ENCODE measurements around the gene MOK.

The MOK gene

DNA sequence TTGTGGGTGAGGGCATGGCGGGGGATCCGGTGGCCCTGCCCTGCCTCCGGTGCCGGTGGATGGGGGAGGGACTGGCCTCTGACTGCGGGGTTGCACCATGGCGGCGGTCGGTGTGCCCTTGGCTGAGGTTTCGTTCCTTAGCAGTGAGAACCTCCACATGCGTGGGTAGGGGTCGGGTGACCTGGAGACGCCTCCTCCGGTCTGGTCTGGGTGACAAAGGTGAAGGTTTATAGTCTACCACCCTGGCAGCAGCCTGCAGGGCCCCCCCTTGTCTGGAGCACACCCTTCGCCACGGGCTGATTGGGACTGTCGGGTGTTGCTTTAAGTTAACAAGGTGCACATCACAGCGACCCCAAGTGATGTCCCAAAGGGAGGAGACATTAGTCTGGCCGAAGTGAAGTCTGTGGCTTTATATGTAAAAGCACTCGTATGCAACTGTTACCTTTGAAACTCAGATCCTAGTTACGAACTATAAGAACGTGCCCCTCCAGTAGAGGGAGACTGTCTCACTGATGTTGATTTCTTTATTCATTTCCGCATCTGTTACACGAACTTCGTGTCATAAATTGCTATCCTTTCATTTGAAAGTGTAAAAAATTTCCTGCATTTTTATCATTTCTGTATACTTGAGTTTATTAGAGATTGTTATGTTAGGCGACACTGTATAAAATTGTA, 90.8 kb downstream of the MOK start:
- TF ChIP-seq, protein P1, sequence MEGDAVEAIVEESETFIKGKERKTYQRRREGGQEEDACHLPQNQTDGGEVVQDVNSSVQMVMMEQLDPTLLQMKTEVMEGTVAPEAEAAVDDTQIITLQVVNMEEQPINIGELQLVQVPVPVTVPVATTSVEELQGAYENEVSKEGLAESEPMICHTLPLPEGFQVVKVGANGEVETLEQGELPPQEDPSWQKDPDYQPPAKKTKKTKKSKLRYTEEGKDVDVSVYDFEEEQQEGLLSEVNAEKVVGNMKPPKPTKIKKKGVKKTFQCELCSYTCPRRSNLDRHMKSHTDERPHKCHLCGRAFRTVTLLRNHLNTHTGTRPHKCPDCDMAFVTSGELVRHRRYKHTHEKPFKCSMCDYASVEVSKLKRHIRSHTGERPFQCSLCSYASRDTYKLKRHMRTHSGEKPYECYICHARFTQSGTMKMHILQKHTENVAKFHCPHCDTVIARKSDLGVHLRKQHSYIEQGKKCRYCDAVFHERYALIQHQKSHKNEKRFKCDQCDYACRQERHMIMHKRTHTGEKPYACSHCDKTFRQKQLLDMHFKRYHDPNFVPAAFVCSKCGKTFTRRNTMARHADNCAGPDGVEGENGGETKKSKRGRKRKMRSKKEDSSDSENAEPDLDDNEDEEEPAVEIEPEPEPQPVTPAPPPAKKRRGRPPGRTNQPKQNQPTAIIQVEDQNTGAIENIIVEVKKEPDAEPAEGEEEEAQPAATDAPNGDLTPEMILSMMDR (IDR thresholded peaks at IDR 0.05) = no peak; the same call in 1 of the 2 replicates

DNA sequence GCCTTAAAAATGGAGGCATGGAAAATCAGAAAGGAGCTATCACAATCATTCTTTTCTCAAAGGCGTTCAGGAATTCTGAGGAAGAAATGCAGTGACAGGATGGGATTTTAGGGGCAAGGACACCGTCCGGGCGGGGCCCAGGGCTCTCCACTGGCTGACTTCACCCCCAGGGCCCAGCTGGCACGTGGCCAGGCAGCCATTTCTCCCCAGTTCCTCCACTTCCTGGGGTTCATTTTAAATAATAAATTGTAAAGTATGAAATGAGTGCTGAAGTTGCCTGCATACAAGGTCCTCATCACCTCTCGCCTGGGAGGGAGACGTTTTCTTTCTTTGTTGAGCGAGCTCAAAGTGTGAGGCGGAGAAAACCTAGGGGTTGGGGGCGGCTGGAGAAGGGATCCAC, 91.5 kb downstream of the MOK start:
- TF ChIP-seq, protein P1 (IDR thresholded peaks at IDR 0.05) = no peak

DNA sequence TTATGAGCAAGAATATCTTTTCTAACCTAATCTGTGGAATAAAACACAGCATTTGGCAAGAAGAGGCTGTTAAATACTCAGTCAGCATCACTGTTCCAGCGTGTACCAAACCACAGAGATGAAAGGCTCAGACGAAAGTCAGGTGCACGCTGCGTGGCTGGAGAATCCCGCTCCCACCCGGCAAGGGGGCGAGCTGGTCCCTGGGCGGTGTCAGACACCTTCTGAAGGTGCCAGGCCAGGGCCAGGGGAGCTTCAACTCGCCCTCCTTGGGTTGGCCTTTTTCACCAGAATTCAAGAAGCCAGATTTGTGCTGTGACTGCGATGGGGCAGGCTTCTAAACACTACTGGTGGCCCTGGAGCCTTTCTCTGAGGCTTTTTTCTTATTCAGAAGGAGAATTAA, 92.1 kb downstream of the MOK start:
- TF ChIP-seq, protein P1 (IDR thresholded peaks at IDR 0.05) = no peak

DNA sequence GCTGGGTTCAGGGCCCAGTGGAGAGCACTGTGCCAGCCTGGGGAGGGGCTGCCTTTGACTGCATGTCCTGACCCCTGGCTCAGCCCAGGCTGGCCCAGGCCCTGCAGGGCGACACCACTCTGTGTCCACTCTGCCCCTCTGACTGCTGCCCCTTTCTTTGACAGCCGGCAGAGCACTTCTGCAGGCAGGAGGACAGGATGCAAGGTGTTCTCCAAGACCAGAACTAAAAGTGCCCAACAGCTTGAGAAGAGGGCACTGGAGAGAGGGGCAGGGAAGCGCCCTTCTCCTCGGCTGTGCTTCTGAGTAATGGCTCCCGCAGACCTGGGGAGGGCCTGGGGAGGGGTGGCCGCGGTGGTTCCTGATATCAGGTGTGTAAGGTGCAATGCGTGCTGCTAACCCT, 92.6 kb downstream of the MOK start:
- TF ChIP-seq, protein P1 (IDR thresholded peaks at IDR 0.05) = no peak

- TF ChIP-seq, protein P1 (IDR thresholded peaks at IDR 0.05) = no peak
These were observed 93.7 kb downstream of the MOK start for GRCh38 chr14:102211240-102211639.

DNA sequence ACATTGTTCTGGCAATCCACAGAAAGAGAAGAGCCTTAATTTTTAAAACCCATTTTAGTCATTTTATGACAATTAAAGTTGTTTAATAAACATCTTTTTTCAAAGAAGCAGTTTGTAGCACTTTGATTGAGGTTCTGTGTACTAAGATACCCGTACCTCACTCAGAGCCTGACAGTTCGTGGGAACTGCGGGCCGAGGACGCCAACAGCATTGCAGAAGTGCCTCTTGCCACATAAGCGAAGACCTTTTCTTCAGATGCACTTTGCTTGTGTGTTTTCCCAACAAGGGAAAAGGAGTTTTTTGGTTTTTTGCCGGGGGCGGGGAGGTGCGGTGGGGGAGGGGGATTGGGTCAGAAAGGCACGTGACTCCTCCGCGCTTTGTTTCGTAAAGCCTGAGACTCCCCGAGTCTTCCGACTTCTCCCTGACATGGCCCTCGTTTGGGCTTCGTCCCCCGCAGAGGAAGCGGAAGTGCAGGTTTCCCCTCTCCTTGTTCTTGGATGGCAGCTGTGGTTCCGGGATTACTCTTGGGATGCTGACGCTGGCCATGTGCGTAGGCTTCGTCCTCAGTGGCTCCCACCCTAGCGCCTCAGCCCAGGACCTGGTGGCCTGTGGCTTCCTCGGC, 94.4 kb downstream of the MOK start:
- TF ChIP-seq, protein P1 (IDR thresholded peaks at IDR 0.05) = no peak

DNA sequence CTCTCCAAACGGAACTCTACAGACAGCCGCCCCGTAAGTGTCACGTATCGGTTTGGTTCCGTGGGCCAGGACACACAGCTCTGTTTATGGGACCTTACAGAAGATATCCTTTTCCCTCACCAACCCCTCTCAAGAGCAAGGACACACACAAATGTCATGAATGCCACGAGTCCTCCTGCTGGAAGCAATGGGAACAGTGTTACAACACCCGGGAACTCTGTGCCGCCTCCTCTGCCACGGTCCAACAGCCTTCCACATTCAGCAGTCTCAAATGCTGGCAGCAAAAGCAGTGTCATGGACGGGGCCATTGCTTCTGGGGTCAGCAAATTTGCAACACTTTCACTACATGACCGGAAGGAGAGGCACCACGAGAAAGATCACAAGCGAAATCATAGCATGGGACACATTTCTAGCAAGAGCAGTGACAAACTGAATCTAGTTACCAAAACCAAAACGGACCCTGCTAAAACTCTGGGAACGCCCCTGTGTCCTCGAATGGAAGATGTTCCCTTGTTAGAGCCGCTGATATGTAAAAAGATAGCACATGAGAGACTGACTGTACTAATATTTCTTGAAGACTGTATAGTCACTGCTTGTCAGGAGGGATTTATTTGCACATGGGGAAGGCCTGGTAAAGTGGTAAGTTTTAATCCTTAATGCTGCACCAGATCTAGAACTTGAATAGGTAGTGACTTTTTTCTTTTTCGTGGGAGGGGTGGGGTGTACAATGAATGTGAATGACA, 95.6 kb downstream of the MOK start:
- TF ChIP-seq, protein P1 (IDR thresholded peaks at IDR 0.05) = no peak
